Epithelial cell of proximal tubule (primary cell): ENCODE data around the gene DLG5. TPM values are rescaled to one million over a fixed set of nuclear protein-coding genes. Genes with fewer than 3 reads are reported as not detected.

Source experiments
- DNase-seq: peaks from one replicate; pipeline ENCODE4 v3.0.0-alpha.2; 2011; ENCODE audit warnings: low read depth
- H3K4me3 ChIP-seq: 2 replicates; pipeline ENCODE4 v1.5.1; 2011; ENCODE audit warnings: low read depth, mild to moderate bottlenecking, low read length
- total RNA-seq: library from RNA; depleted of rRNA; stranded (reverse); fragments of >200 nt; gene quantifications from 2 replicates; pipeline ENCODE4 v1.2.3, GENCODE V29; 2015
- TF ChIP-seq, protein P1 (sequence below): conservative IDR thresholded peaks from 2 replicates; pipeline ENCODE4 v1.5.1; 2012; ENCODE audit warnings: low read depth, mild to moderate bottlenecking, low read length

The DLG5 gene
- total RNA-seq, 1 donor from 2014 or later = 23.4 TPM

DNA sequence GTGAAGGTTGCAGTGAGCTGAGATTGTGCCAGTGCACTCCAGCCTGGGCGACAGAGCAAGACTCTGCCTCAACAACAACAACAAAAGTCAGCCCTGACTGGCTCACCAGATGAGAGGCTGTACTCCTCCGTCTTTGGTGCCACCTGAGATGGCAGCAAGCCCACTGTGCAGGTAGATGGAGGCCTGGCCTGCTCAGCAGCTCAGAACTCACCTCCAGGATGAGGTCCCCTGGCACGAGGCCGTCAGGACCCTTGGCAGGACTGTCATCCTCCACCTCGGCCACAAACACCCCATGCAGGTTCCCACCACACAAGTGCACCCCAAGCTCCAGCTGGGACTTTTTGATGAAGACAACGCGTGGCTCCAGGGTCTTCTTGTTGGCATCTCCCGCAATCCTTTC is 117.2 kb downstream of the DLG5 start:
- DNase-seq = no peak
- H3K4me3 ChIP-seq = no peak overlapping the region
- TF ChIP-seq, protein P1, sequence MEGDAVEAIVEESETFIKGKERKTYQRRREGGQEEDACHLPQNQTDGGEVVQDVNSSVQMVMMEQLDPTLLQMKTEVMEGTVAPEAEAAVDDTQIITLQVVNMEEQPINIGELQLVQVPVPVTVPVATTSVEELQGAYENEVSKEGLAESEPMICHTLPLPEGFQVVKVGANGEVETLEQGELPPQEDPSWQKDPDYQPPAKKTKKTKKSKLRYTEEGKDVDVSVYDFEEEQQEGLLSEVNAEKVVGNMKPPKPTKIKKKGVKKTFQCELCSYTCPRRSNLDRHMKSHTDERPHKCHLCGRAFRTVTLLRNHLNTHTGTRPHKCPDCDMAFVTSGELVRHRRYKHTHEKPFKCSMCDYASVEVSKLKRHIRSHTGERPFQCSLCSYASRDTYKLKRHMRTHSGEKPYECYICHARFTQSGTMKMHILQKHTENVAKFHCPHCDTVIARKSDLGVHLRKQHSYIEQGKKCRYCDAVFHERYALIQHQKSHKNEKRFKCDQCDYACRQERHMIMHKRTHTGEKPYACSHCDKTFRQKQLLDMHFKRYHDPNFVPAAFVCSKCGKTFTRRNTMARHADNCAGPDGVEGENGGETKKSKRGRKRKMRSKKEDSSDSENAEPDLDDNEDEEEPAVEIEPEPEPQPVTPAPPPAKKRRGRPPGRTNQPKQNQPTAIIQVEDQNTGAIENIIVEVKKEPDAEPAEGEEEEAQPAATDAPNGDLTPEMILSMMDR = no peak

DNA sequence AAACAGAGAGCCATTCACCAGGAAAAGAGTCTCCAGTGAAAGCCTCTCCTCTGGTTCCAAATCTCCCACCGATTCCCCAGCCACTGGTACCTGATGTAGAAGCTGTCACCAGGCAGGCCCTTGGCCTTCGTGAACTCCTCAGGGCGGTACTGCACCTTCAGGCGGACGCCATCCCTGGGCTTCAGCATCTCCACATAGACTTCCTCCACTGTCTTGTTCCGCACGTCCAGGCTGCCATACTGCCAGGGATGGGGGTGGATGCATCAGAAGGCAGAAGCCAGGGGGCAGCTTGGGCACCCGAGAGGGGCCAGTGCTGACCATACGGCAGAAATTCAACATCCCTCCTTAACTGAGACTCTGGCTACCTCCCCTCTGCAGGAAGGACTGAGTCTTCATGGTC is 118.8 kb downstream of the DLG5 start:
- H3K4me3 ChIP-seq = no peak overlapping the region
- no peak for DNase-seq
- TF ChIP-seq, protein P1 = no peak

DNA sequence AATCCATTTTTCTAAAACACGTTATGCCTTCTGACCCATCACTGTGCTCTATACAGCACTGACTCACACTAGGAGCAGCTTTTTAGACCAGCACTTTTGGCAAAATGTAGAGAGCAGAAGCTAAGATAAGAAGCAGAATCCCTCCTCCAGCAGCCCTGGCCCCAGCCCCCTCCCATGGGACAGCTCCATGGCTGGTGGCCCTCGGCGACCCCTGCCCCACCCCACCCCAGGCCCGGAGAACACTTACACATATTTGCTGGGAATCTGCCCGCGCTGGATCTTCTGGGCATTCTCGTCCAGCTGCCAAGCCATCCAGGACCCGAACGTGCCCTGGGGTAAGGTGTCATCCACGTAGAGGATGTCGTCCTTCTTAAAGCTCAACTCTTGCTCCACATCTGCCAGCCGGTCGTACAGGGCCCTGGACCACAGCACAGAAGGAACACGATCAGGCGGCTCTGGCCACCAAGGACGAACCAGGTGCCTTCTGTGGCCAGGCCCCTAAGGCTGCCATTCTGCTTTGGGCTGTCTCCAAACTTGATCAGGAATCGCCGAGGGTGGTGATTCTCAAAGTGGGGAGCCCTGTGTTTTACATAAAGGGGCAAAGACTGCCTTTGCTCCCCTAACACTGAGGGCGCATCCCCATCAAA is 119.9 kb downstream of the DLG5 start:
- TF ChIP-seq, protein P1 = no peak

DNA sequence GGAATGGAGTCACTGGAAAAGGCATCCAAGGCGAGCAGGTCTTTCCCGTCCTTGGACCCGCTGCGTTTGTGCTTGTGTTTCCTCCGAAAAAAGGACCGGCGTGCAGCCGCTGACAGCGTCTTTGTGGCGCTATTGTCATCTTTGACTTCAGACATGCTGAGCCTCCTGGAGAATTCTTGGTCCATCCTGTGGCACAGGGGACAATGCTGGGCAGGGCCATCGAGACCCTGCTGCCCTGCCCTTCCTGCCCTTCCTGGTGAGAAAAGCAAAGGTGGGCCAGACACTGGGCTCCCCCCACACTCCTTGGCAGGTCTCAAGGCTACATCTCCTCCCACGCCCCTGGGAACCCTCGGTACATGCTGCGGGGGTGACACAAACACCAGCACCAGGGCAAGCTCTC is 120.9 kb downstream of the DLG5 start:
- H3K4me3 ChIP-seq = no peak overlapping the region
- no peak for DNase-seq
- TF ChIP-seq, protein P1 = no peak

More for the DNA sequence above, 119.9 kb downstream of the DLG5 start:
- no peak for DNase-seq
- H3K4me3 ChIP-seq = no peak overlapping the region

DNA sequence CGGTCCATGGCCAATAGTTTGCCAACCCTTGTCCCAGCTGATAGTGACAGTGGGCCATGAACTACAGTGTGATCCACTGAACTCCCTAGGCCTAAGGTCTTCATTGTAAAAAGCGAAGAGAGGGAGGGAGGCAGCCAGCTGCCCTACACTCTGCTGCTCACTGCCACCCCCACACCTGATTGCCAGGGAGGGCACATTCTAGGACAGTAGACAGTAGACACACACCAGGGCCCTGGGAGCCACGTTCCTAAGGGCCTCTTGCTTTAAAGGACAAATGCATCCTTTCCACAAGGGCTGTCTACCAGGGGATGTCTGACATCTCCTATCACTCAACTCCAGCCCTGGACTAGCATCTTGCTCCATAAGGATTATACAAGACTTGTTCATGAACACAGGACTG is 122.2 kb downstream of the DLG5 start:
- TF ChIP-seq, protein P1 = no peak
- H3K4me3 ChIP-seq = no peak overlapping the region
- DNase-seq = no peak

DNA sequence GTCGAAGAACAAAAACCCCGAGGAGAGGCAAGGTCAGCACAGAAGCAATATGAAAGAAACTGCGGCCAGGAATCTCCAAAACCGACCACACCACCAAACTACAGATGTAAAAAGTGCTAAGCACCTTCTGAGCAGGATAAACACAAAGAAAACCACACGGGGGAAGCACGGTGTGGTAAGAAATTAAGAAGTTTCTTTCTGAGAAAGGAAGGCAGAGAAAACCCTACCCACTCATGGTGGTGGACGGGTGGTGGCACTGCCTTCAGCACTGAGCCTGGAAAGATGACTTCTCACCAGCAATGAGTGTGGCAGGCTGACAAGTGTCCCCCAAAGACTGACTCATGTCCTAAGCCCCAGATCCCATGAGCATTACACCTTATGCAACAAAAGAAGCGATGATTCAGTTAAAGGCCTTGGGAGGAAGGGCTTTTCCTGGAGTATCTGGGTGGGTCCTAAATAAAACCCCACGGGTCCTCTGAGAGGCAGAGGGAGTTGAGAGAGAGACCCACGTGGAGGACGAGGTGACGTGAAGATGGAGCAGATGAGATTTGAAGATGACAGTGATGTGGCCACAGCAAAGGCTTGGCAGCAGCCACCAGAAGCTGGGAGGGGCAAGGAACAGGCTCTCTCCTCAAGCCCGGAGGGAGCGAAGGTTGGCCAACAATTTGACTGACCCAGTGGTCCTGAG is 124.9 kb downstream of the DLG5 start:
- no peak overlapping the region for H3K4me3 ChIP-seq
- no peak for DNase-seq
- TF ChIP-seq, protein P1 = no peak
